ENCODE results near the gene NKG7.

The NKG7 gene

GRCh38 chr19:51333836-51334460 is 38.5 kb downstream of the NKG7 start:
- DNase-seq: no peak

- no peak for DNase-seq
Measured at GRCh38 chr19:51331716-51332115, 40.7 kb downstream of the NKG7 start.

GRCh38 chr19:51331193-51331592 is 41.3 kb downstream of the NKG7 start:
- DNase-seq: no peak

- DNase-seq: no peak
Measured at GRCh38 chr19:51330366-51330765, 42.1 kb downstream of the NKG7 start.

GRCh38 chr19:51329411-51329810 is 43.0 kb downstream of the NKG7 start:
- DNase-seq: no peak

GRCh38 chr19:51327066-51328001 is 45.1 kb downstream of the NKG7 start:
- DNase-seq: no peak

- no peak for DNase-seq
Measured at GRCh38 chr19:51326216-51327065, 46.0 kb downstream of the NKG7 start.

GRCh38 chr19:51325161-51325976 is 47.1 kb downstream of the NKG7 start:
- DNase-seq: no peak

GRCh38 chr19:51324167-51324481 is 48.3 kb downstream of the NKG7 start:
- no peak for DNase-seq

- no peak for DNase-seq
Measured at GRCh38 chr19:51323481-51324166, 48.8 kb downstream of the NKG7 start.

- no peak for DNase-seq
Measured at GRCh38 chr19:51321799-51322198, 50.7 kb downstream of the NKG7 start.

Measured in COR-L47 (cell line).